ENCODE data around the gene POLR2I.
A peak's percentile ranks its signal among the peaks of the same experiment; 100 is the strongest.

DNA sequence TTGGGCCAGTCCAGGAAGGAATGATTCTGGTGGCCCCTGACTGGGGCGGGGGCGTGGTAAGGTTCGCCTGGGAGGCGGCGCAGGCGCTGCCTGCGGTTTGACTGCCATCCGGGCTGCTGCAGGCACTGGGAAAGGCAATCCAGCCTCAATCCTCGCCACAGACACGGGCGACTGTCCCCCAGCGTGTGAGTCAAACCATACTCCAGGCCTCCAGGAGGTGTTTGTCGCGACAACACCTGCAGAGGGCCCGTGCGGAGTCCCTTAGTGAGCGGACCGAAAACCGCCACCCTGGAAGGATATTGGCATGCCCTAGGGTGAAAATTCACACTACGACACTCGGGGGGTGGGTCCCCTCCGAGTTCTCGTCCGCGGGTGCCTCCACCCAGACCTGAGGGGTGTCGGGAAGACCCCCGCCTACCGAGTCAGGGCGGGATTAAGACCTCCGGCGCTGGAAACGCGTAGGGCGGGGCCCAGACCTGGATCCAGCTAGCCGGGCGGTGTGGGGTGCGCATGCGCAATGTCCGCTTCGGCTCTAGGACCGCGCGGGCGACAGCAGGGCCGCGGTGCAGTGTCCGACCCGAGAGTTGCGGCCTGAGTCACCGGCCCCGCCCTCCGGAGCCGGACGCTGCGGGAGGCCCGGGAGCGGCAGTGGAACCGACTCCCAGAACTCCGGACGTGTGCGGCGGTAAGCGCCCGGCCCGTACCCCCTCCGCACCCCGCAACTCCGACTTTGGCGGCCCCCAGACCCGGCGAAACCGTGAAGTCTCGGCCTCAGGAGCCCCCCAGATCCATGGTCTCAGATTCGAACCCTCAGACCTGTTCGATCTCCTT, 25.0 kb upstream of the POLR2I start, which contains the start of gene CAPNS1:
- TF ChIP-seq, protein P1, sequence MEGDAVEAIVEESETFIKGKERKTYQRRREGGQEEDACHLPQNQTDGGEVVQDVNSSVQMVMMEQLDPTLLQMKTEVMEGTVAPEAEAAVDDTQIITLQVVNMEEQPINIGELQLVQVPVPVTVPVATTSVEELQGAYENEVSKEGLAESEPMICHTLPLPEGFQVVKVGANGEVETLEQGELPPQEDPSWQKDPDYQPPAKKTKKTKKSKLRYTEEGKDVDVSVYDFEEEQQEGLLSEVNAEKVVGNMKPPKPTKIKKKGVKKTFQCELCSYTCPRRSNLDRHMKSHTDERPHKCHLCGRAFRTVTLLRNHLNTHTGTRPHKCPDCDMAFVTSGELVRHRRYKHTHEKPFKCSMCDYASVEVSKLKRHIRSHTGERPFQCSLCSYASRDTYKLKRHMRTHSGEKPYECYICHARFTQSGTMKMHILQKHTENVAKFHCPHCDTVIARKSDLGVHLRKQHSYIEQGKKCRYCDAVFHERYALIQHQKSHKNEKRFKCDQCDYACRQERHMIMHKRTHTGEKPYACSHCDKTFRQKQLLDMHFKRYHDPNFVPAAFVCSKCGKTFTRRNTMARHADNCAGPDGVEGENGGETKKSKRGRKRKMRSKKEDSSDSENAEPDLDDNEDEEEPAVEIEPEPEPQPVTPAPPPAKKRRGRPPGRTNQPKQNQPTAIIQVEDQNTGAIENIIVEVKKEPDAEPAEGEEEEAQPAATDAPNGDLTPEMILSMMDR (IDR thresholded peaks at IDR 0.05; ENCODE audit: extremely low read depth in 1 of 2, insufficient read depth in 1 of 2, low read depth in 1 of 2, low read length in 2 of 2): no peak
- TF ChIP-seq POLR2A (IDR thresholded peaks at IDR 0.05; ENCODE audit: low read depth, low read length) (peak; percentile 96), JUN (IDR thresholded peaks at IDR 0.05; ENCODE audit: borderline replicate concordance, insufficient read depth, insufficient read length, low read depth) (no peak)
- TF ChIP-seq, protein P2, sequence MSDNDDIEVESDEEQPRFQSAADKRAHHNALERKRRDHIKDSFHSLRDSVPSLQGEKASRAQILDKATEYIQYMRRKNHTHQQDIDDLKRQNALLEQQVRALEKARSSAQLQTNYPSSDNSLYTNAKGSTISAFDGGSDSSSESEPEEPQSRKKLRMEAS (IDR thresholded peaks at IDR 0.05; ENCODE audit: insufficient read depth, insufficient read length): no peak
